GM18873 (cell line): Measurements from ENCODE around the gene XPO5.
A peak's percentile ranks its signal among the peaks of the same experiment; 100 is the strongest.

Experiments used
- ATAC-seq: cut with Tn5 transposase; IDR thresholded peaks from one replicate; pipeline ENCODE4 v1.9.1; 2021; ENCODE audit warnings: mild to moderate bottlenecking, moderate library complexity, moderate number of reproducible peaks; ENCODE audit not compliant: unreplicated experiment, low FRiP score

XPO5 gene

DNA sequence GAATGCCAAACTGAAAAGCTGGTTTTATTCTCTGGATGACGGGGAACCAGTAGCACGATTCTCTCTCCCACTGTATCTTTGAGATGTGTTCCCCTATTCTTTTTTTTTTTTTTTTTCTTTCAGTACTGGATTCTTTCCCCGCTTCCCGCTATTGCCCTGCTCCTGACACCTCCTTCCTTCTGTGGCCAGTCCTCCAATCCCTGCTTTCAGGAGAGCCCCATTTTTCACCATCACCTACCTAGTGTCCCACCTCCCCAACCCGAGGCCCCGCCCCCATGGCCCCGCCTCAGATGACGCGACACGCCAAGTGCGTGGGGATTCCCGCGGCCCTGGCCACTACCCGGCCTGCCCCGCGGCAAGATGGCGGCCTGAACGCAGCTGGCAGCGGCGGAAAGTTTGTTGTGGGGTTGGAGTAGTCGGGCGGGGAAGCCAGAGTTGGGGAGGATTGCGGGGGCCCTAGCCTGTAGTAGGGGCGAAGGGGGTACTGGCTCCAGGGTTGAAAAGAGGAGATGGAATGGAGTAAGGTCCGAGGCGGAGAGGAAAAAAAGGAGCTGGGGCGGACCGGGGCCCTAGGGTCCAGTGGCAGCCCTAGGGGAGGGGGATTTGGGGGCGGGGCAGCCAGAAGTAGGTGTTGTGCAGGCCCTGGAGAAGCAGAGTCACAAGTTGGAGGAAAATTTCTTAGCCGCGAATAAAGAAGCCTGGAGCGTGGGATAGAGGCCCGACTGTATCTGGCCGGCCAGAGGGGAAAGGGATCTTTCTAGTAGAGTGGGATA is 98.4 kb downstream of the XPO5 start, which contains the start of gene TJAP1:
Gene TJAP1 (plus strand): TSS at position 336 of the 773 bp plus-strand sequence. CDS start 21,432 bp downstream, outside the sequence.
- peak; percentile 59 for ATAC-seq

DNA sequence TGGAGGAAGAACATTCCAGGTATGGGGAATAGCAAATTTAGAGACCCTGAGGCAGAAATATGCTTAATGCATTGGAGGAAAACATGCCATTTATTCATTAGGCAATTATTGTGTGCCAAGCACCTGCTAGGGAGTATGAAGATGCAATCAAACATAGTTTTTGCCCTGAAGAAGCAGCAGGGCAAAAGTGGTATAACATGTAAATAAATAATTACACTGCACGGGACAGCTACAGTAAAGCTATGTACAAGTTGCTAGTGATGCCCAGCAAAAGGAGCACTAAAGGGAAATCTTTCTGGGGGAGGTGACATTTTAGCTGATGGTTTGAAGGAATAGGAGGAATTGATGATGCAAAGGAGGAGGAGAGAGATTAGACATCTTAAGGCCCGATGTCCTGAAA is 99.1 kb downstream of the XPO5 start:
- ATAC-seq, result no peak

DNA sequence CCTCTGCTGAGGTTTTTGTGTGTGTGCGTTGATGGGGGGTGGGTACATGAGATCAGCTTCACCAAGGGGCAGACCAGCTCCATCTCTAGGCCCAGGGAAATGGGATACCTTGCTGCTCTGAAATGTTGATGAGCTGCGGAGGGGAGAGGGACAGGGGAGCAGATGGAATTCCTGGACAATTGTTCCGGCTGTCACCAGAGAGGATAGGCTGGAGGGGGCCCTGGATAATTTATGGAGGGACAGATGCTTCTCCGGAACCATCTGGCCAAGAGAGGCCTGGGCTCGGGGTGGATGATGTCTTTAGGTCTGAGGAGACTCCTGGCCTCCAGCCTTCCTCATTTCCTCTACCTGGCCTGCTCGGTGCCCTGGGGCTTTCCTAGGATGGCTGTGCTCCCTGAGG is 100.3 kb downstream of the XPO5 start:
- no peak for ATAC-seq

DNA sequence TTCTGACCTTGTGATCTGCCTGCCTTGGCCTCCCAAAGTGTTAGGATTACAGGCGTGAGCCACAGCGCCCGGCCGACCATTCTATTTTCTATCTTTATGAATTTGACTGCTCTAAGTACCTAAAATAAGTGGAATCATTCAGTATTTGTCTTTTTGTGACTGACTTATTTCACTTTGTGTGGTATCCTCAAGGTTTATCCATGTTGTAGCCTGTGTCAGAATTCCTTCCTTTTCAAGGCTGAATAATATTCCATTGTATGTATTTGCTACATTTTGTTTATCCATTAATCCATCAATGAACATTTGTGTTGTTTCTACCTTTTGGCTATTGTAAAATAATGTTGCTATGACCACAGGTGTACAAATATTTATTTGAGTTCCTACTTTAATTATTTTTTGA is 103.3 kb downstream of the XPO5 start:
- no peak for ATAC-seq
